SK-N-SH (cell line): ENCODE data around the gene ANP32A. TPM values are rescaled to one million over a fixed set of nuclear protein-coding genes. Genes with fewer than 3 reads are reported as not detected.
A peak's percentile ranks its signal among the peaks of the same experiment; 100 is the strongest.

Source experiments
- CTCF ChIA-PET: fragments of 300-600, 350-600 bp; formaldehyde crosslinking; extraction: SDS; loops from one replicate; lab custom pipeline; 2021; lab: Yijun Ruan, JAX
- POLR2A ChIA-PET: fragments of 350-600 bp; sonication (Branson Sonifier 250); formaldehyde crosslinking; extraction: SDS; loops from one replicate; lab custom pipeline; 2020; ENCODE audit warnings: antibody characterized with exemption, inconsistent platforms; lab: Yijun Ruan, JAX
- DNase-seq: peaks from one replicate; pipeline ENCODE4 v3.0.0; 2012
- H2AFZ ChIP-seq: fragments of 200-600 bp; sonication (generic); 2 replicates; pipeline ENCODE4 v1.8.1; 2016; ENCODE audit warnings: antibody characterized with exemption, mild to moderate bottlenecking, low read depth
- H3F3A ChIP-seq: fragments of 200-600 bp; sonication (generic); replicated peaks from 2 replicates; pipeline ENCODE3; 2016; ENCODE audit warnings: antibody characterized with exemption, mild to moderate bottlenecking; ENCODE audit not compliant: insufficient read depth
- H3K27ac ChIP-seq, 2 experiments: fragments of 200-500 bp in 1 of 2; fragments of 200-600 bp in 1 of 2; sonication (Bioruptor generic) in 1 of 2; sonication (generic), shearing (Covaris generic) in 1 of 2; 2 replicates each; pipeline versions ENCODE4 v1.5.1 to v1.6.1; 2014 to 2016; ENCODE audit warnings: low read depth in 2 of 2, inconsistent platforms in 1 of 2, low read length in 1 of 2, mild to moderate bottlenecking in 1 of 2, mixed read lengths in 1 of 2
- H3K27me3 ChIP-seq: fragments of 200-600 bp; sonication (generic), shearing (Covaris generic); 2 replicates; pipeline ENCODE4 v1.6.1; 2016; ENCODE audit warnings: mixed run types; ENCODE audit not compliant: insufficient read depth
- H3K36me3 ChIP-seq, 2 experiments: fragments of 200-500 bp in 1 of 2; fragments of 200-600 bp in 1 of 2; sonication (Bioruptor generic) in 1 of 2; sonication (generic) in 1 of 2; replicated peaks in 1 of 2; 2 replicates each; pipeline versions ENCODE3 to v1.5.1; 2014 to 2016; ENCODE audit warnings: low read length in 1 of 2, mild to moderate bottlenecking in 1 of 2; ENCODE audit not compliant: insufficient read depth in 2 of 2, control insufficient read depth in 1 of 2
- H3K4me1 ChIP-seq, 2 experiments: fragments of 200-500 bp in 1 of 2; fragments of 200-600 bp in 1 of 2; sonication (Bioruptor generic) in 1 of 2; sonication (generic), shearing (Covaris generic) in 1 of 2; 2 replicates each; pipeline versions ENCODE4 v1.5.1 to v1.6.1; 2014 to 2016; ENCODE audit warnings: low read depth in 1 of 2, low read length in 1 of 2, mixed run types in 1 of 2; ENCODE audit not compliant: insufficient read depth in 2 of 2, control insufficient read depth in 1 of 2
- H3K4me2 ChIP-seq: fragments of 200-600 bp; sonication (generic), shearing (Covaris generic); 2 replicates; pipeline ENCODE4 v1.6.1; 2017; ENCODE audit warnings: mixed run types
- H3K4me3 ChIP-seq, 2 experiments: fragments of 200-500 bp in 1 of 2; fragments of 200-600 bp in 1 of 2; sonication (Bioruptor generic) in 1 of 2; sonication (generic), shearing (Covaris generic) in 1 of 2; 2 replicates each; pipeline versions ENCODE4 v1.5.1 to v1.8.1; 2014 to 2016; ENCODE audit warnings: low read depth in 2 of 2, inconsistent platforms in 1 of 2, low read length in 1 of 2, mild to moderate bottlenecking in 1 of 2, mixed read lengths in 1 of 2, moderate library complexity in 1 of 2
- H3K79me2 ChIP-seq: fragments of 200-600 bp; sonication (generic); 2 replicates; pipeline ENCODE4 v1.8.1; 2017; ENCODE audit warnings: mild to moderate bottlenecking; ENCODE audit not compliant: insufficient read depth
- H3K9ac ChIP-seq: fragments of 200-600 bp; sonication (generic); 2 replicates; pipeline ENCODE4 v1.6.1; 2017; ENCODE audit warnings: mixed run types
- H3K9me2 ChIP-seq: fragments of 200-600 bp; sonication (generic); 2 replicates; pipeline ENCODE4 v1.6.1; 2017; ENCODE audit warnings: mixed run types
- H3K9me3 ChIP-seq: fragments of 200-600 bp; sonication (generic); 2 replicates; pipeline ENCODE4 v1.6.1; 2017; ENCODE audit warnings: mixed run types, mild to moderate bottlenecking, moderate library complexity
- H4K20me1 ChIP-seq: fragments of 200-600 bp; sonication (generic); 2 replicates; pipeline ENCODE4 v1.6.1; 2017; ENCODE audit warnings: mild to moderate bottlenecking, mixed run types; ENCODE audit not compliant: insufficient read depth
- EP300 ChIP-seq, 2 experiments: IDR thresholded peaks; 2 replicates each; pipeline versions ENCODE4 v1.4.0 to v1.6.1; 2012; ENCODE audit warnings: borderline replicate concordance in 1 of 2, low read depth in 1 of 2, low read length in 1 of 2
- FOXJ3 ChIP-seq: sonication (generic); formaldehyde crosslinking; IDR thresholded peaks from 2 replicates; pipeline ENCODE4 v1.5.1; 2020; ENCODE audit warnings: mild to moderate bottlenecking, missing genetic modification reagents
- GATA2 ChIP-seq: sonication (generic); formaldehyde crosslinking; IDR thresholded peaks from 2 replicates; pipeline ENCODE4 v1.5.0; 2020; ENCODE audit warnings: mild to moderate bottlenecking, missing genetic modification reagents
- IRF3 ChIP-seq: fragments of 150-350 bp; IDR thresholded peaks from 2 replicates; pipeline ENCODE4 v1.6.1; 2016; ENCODE audit warnings: mild to moderate bottlenecking, low read depth, low read length
- JUND ChIP-seq: IDR thresholded peaks from 2 replicates; pipeline ENCODE4 v1.4.0; 2012
- MAX ChIP-seq: IDR thresholded peaks from 2 replicates; pipeline ENCODE4 v1.4.0; 2012; ENCODE audit warnings: low read depth
- MEF2A ChIP-seq: IDR thresholded peaks from 2 replicates; pipeline ENCODE4 v1.4.0; 2012; ENCODE audit warnings: low read depth, borderline replicate concordance
- NFIC ChIP-seq: IDR thresholded peaks from 2 replicates; pipeline ENCODE4 v1.4.0; 2012; ENCODE audit warnings: borderline replicate concordance
- POLR2AphosphoS5 ChIP-seq: IDR thresholded peaks from 2 replicates; pipeline ENCODE4 v1.6.1; 2012; ENCODE audit warnings: low read depth, low read length
- RXRA ChIP-seq: IDR thresholded peaks from 2 replicates; pipeline ENCODE4 v1.4.0; 2012; ENCODE audit warnings: low read depth, mild to moderate bottlenecking, borderline replicate concordance
- SMC3 ChIP-seq: IDR thresholded peaks from 2 replicates; pipeline ENCODE4 v1.6.1; 2012; ENCODE audit warnings: low read depth, low read length, improper control_type of control experiment
- TCF12 ChIP-seq: IDR thresholded peaks from 2 replicates; pipeline ENCODE4 v1.4.0; 2012
- TEAD4 ChIP-seq: IDR thresholded peaks from 2 replicates; pipeline ENCODE4 v1.4.0; 2012; ENCODE audit warnings: mild to moderate bottlenecking, borderline replicate concordance; ENCODE audit not compliant: insufficient read depth
- USF2 ChIP-seq: fragments of 150-350 bp; IDR thresholded peaks from 2 replicates; pipeline ENCODE4 v1.6.1; 2017; ENCODE audit warnings: antibody characterized with exemption, low read length, low read depth, borderline replicate concordance
- YY1 ChIP-seq: IDR thresholded peaks from 2 replicates; pipeline ENCODE4 v1.4.0; 2012; ENCODE audit warnings: low read depth, mild to moderate bottlenecking
- ZBTB33 ChIP-seq: IDR thresholded peaks from 2 replicates; pipeline ENCODE4 v1.4.0; 2012; ENCODE audit warnings: low read depth, borderline replicate concordance
- WGBS: methylation state at CpG from one replicate; pipeline ENCODE4 v1.1.6; 2017; ENCODE audit warnings: low lambda C conversion rate; 5-methylcytosine and 5-hydroxymethylcytosine counted together
- polyA plus RNA-seq, 3 experiments: library from polyadenylated mRNA; depleted of rRNA; stranded (reverse); fragments of >200 nt; gene quantifications; 2 replicates each; pipeline ENCODE4 v1.2.3, GENCODE V29; 2012

The ANP32A gene
- polyA plus RNA-seq, 1 of the 3 experiments (the other 2 are of a cell fraction): 58.4 TPM

GRCh38 chr15:68790242-68790575 is 30.5 kb downstream of the ANP32A start (continued):
- no peak for TF ChIP-seq ZBTB33

GRCh38 chr15:68789534-68790241 is 31.0 kb downstream of the ANP32A start:
- no peak for TF ChIP-seq GATA2 (CRISPR knock-in tag)
- TF ChIP-seq YY1: no peak
- no peak for TF ChIP-seq MEF2A
- no peak for TF ChIP-seq IRF3
- no peak overlapping the region for H3K4me3 ChIP-seq
- H3K27me3 ChIP-seq: no peaks in the 10 kb centered on the region
- WGBS: 88% methylated on average over 5 of the region's 7 CpGs
- H3K4me2 ChIP-seq: no peak overlapping the region
- no peak overlapping the region for H2AFZ ChIP-seq
- POLR2A ChIA-PET: no interaction called here
- no peak overlapping the region; a peak in 1 of 4 replicates for H3K27ac ChIP-seq
- H3K9me2 ChIP-seq: no peaks in the 10 kb centered on the region
- H3K36me3 ChIP-seq: peaks cover 1 to 28% of the 10 kb centered on the region in 2 experiments
- H4K20me1 ChIP-seq: peaks cover 44% of the 10 kb centered on the region
- no peaks in the 10 kb centered on the region for H3K9me3 ChIP-seq
- DNase-seq: peak; percentile 46
- CTCF ChIA-PET: interaction anchor here (2.6 kb wide), 1 partner anchor 87 kb away, joined by 14 read pairs; no protein-coding TSS in a partner anchor
- H3K79me2 ChIP-seq: peaks cover 50% of the 10 kb centered on the region
- no peaks in the 10 kb centered on the region for H3F3A ChIP-seq
- peaks cover 0 to 18% of the 10 kb centered on the region in 2 experiments; a peak in 2 of 4 replicates for H3K4me1 ChIP-seq
- no peak overlapping the region for H3K9ac ChIP-seq

- Histone ChIP-seq H3K27me3 (no peaks in the 10 kb centered on the region), H3K27ac (no peak overlapping the region; a peak in 1 of 4 replicates), H3K9me2 (no peaks in the 10 kb centered on the region), H3F3A (no peaks in the 10 kb centered on the region), H3K36me3 (peaks cover 3 to 33% of the 10 kb centered on the region in 2 experiments), H3K4me3 (no peak overlapping the region), H3K9me3 (no peaks in the 10 kb centered on the region), H3K9ac (no peak overlapping the region), H3K4me2 (no peak overlapping the region), H3K79me2 (peaks cover 47% of the 10 kb centered on the region), H3K4me1 (peaks cover 0 to 18% of the 10 kb centered on the region in 2 experiments; a peak in 2 of 4 replicates), H2AFZ (no peak overlapping the region), H4K20me1 (peaks cover 38% of the 10 kb centered on the region)
- CTCF ChIA-PET: interaction anchor here (1.1 to 2.6 kb wide), 3 partner anchors 11 to 87 kb away, joined by 4 to 14 read pairs (median 8); no protein-coding TSS in a partner anchor
- no CpG with 5 or more reads among the region's 1 CpG for WGBS
- TF ChIP-seq JUND: no peak
- TF ChIP-seq MAX: no peak
- no peak for TF ChIP-seq TEAD4
- TF ChIP-seq TCF12: no peak
- no peak for TF ChIP-seq RXRA
- no peak for TF ChIP-seq FOXJ3
- TF ChIP-seq GATA2 (CRISPR knock-in tag): no peak
- TF ChIP-seq EP300 (IDR thresholded peaks at IDR 0.05; ENCODE audit: borderline replicate concordance in 1 of 2, low read depth in 1 of 2, low read length in 1 of 2): no peak
- TF ChIP-seq NFIC: no peak
- TF ChIP-seq POLR2AphosphoS5: no peak
- TF ChIP-seq USF2: no peak
- no peak for TF ChIP-seq SMC3
- no peak for DNase-seq
- POLR2A ChIA-PET: no interaction called here
Observed at GRCh38 chr15:68789091-68789490, 31.6 kb downstream of the ANP32A start.
